HepG2 (cell line): ENCODE data around the gene C20orf144. TPM values are rescaled to one million over a fixed set of nuclear protein-coding genes. Genes with fewer than 3 reads are reported as not detected.

Source experiments
- ADNP ChIP-seq: sonication (generic); formaldehyde crosslinking; IDR thresholded peaks from 2 replicates; pipeline ENCODE4 v1.4.0; 2020; ENCODE audit warnings: missing genetic modification reagents
- ARNT ChIP-seq: fragments of 450-650 bp; IDR thresholded peaks from 2 replicates; pipeline ENCODE4 v1.6.1; 2017
- CEBPG ChIP-seq: IDR thresholded peaks from 2 replicates; pipeline ENCODE4 v1.6.1; 2016
- FOXM1 ChIP-seq: sonication (generic); formaldehyde crosslinking; IDR thresholded peaks from 2 replicates; pipeline ENCODE4 v1.5.0; 2020; ENCODE audit warnings: missing genetic modification reagents
- HIC2 ChIP-seq: sonication (generic); formaldehyde crosslinking; IDR thresholded peaks from 2 replicates; pipeline ENCODE4 v1.9.0; 2022; ENCODE audit warnings: low read depth, missing genetic modification reagents
- IKZF1 ChIP-seq: fragments of 450-650 bp; IDR thresholded peaks from 2 replicates; pipeline ENCODE4 v1.7.1; 2016
- NFYB ChIP-seq: sonication (generic); formaldehyde crosslinking; IDR thresholded peaks from 2 replicates; pipeline ENCODE4 v1.4.0; 2020; ENCODE audit warnings: missing genetic modification reagents
- PHF21A ChIP-seq: sonication (generic); formaldehyde crosslinking; IDR thresholded peaks from 2 replicates; pipeline ENCODE4 v1.5.0; 2020; ENCODE audit warnings: mild to moderate bottlenecking, missing genetic modification reagents
- RBM22 ChIP-seq: fragments of 200-400 bp; formaldehyde crosslinking; optimal IDR thresholded peaks from 2 replicates; pipeline ENCODE3; 2017; ENCODE audit warnings: mild to moderate bottlenecking, low read length, moderate library complexity
- RFXAP ChIP-seq: sonication (generic); formaldehyde crosslinking; IDR thresholded peaks from 2 replicates; pipeline ENCODE4 v1.4.0; 2020; ENCODE audit warnings: missing genetic modification reagents, borderline replicate concordance
- TBX2 ChIP-seq: sonication (generic); formaldehyde crosslinking; IDR thresholded peaks from 2 replicates; pipeline ENCODE4 v1.5.0; 2020; ENCODE audit warnings: missing genetic modification reagents, mild to moderate bottlenecking, borderline replicate concordance
- ZBTB21 ChIP-seq: sonication (generic); formaldehyde crosslinking; IDR thresholded peaks from 2 replicates; pipeline ENCODE4 v1.4.0; 2020; ENCODE audit warnings: missing genetic modification reagents
- ZBTB4 ChIP-seq: sonication (generic); formaldehyde crosslinking; IDR thresholded peaks from 2 replicates; pipeline ENCODE4 v1.4.0; 2020; ENCODE audit warnings: missing genetic modification reagents, mild to moderate bottlenecking, borderline replicate concordance
- ZBTB43 ChIP-seq: sonication (generic); formaldehyde crosslinking; conservative IDR thresholded peaks from 2 replicates; pipeline ENCODE4 v1.4.0; 2020; ENCODE audit warnings: missing genetic modification reagents
- ZNF33A ChIP-seq: sonication (generic); formaldehyde crosslinking; IDR thresholded peaks from 2 replicates; pipeline ENCODE4 v1.5.1; 2020; ENCODE audit warnings: missing genetic modification reagents, mild to moderate bottlenecking, moderate library complexity, borderline replicate concordance
- ZNF362 ChIP-seq: sonication (generic); formaldehyde crosslinking; IDR thresholded peaks from 2 replicates; pipeline ENCODE4 v1.4.0; 2020; ENCODE audit warnings: missing genetic modification reagents, mild to moderate bottlenecking, borderline replicate concordance
- ZNF510 ChIP-seq: sonication (generic); formaldehyde crosslinking; IDR thresholded peaks from 2 replicates; pipeline ENCODE4 v1.4.0; 2020; ENCODE audit warnings: low read depth, mild to moderate bottlenecking, missing genetic modification reagents
- ZZZ3 ChIP-seq: sonication (generic); formaldehyde crosslinking; IDR thresholded peaks from 2 replicates; pipeline ENCODE4 v1.4.0; 2020; ENCODE audit warnings: missing genetic modification reagents, mild to moderate bottlenecking, borderline replicate concordance
- polyA plus RNA-seq, 8 experiments: library from polyadenylated mRNA; depleted of rRNA in 3 of 8; stranded (reverse) in 7 of 8; unstranded in 1 of 8; fragments of >200 nt; fragmentation: Illumina TruSeq in 4 of 8; extraction: Trizol in 4 of 8; gene quantifications; 2 replicates each; pipeline versions ENCODE4 v1.2.1 to v1.2.3, GENCODE V29; 2011 to 2016; ENCODE audit warnings: low read depth in 4 of 8, missing spikeins in 1 of 8, mixed read lengths in 1 of 8; ENCODE audit not compliant: insufficient read depth in 1 of 8
- total RNA-seq, 5 experiments: library from RNA; depleted of rRNA; stranded (reverse); fragments of >200 nt; fragmentation: Illumina TruSeq; extraction: Trizol; gene quantifications; 2 replicates each; pipeline ENCODE4 v1.2.3, GENCODE V29; 2016; ENCODE audit warnings: low read depth in 1 of 5

Gene C20orf144
- total and polyA plus RNA-seq, 2 of the 13 experiments (the other 11 are each of a cell fraction or from before 2014, with no cell fraction given) = 0.09 to 0.16 TPM

GRCh38 chr20:33653900-33654596 is 8.1 kb upstream of the C20orf144 start (continued):
- no peak for TF ChIP-seq TBX2 (CRISPR knock-in tag)
- no peak for TF ChIP-seq ZNF510 (CRISPR knock-in tag)
- no peak for TF ChIP-seq FOXM1 (CRISPR knock-in tag)
- 0 out of 2 replicates have a peak, but pooled peaks have one; percentile 18 for TF ChIP-seq ZBTB4 (CRISPR knock-in tag)
- 0 out of 2 replicates have a peak, but pooled peaks have one; percentile 7 for TF ChIP-seq RFXAP (CRISPR knock-in tag)
- TF ChIP-seq ZNF33A (CRISPR knock-in tag) = no peak
- no peak for TF ChIP-seq ZBTB21 (CRISPR knock-in tag)
- no peak for TF ChIP-seq NFYB (CRISPR knock-in tag)
- no peak for TF ChIP-seq IKZF1
- no peak for TF ChIP-seq ZBTB43
- TF ChIP-seq ZZZ3 (CRISPR knock-in tag) = no peak
- no peak for TF ChIP-seq HIC2 (CRISPR knock-in tag)
- peak; percentile 85 for TF ChIP-seq RBM22
- no peak for TF ChIP-seq PHF21A (CRISPR knock-in tag)
- TF ChIP-seq ARNT = no peak
- no peak for TF ChIP-seq ZNF362 (CRISPR knock-in tag)
- no peak for TF ChIP-seq CEBPG (CRISPR knock-in tag)
- no peak for TF ChIP-seq ADNP (CRISPR knock-in tag)
